ENCODE data around the gene PPP2R5C. TPM values are rescaled to one million over a fixed set of nuclear protein-coding genes. Genes with fewer than 3 reads are reported as not detected.

The PPP2R5C gene
- total and polyA plus RNA-seq, 2 of the 8 experiments (the other 6 are each of a cell fraction or from before 2014, with no cell fraction given) = 49.6 to 95.9 TPM

GRCh38 chr14:101884934-101885576 is 123.5 kb downstream of the PPP2R5C start:
- Histone ChIP-seq H2BK20ac (ENCODE audit: low read length) (no peak overlapping the region), H3K18ac (ENCODE audit: extremely low read depth, low read length) (no peak overlapping the region), H3K56ac (replicated peaks; ENCODE audit: insufficient read length, low read depth, low read length) (no peak overlapping the region), H2BK5ac (ENCODE audit: low read depth, low read length) (no peak overlapping the region), H3K14ac (ENCODE audit: insufficient read length) (no peak overlapping the region), H3K4me2 (ENCODE audit: insufficient read depth in 1 of 2, low read depth in 2 of 2, low read length in 2 of 2) (no peak overlapping the region), H3K4me1 (replicated peaks in 1 of 4; ENCODE audit: control insufficient read depth in 3 of 4, insufficient read depth in 4 of 4, low read length in 3 of 4) (no peaks in the 10 kb centered on the region), H3K4ac (replicated peaks; ENCODE audit: insufficient read length, low read depth, low read length) (no peak overlapping the region), H3K23me2 (ENCODE audit: low read depth, low read length) (no peaks in the 10 kb centered on the region), H3K27ac (ENCODE audit: low read depth, low read length) (no peak overlapping the region), H3K9me3 (ENCODE audit: insufficient read depth in 2 of 2, low read depth in 1 of 2, low read length in 1 of 2) (no peaks in the 10 kb centered on the region), H3K79me2 (ENCODE audit: control insufficient read depth in 1 of 2, insufficient read depth in 2 of 2, low read length in 2 of 2) (no peaks in the 10 kb centered on the region), H3K36me3 (ENCODE audit: control insufficient read depth in 2 of 4, insufficient read depth in 4 of 4, low read length in 3 of 4) (peaks cover 0 to 9% (median 1%) of the 10 kb centered on the region in 4 experiments; a peak in 3 of 8 replicates), H3K4me3 (ENCODE audit: extremely low read depth in 1 of 4, insufficient read depth in 2 of 4, low read depth in 3 of 4, low read length in 4 of 4) (no peak overlapping the region), H2BK15ac (ENCODE audit: low read length) (no peak overlapping the region), H3K27me3 (replicated peaks in 1 of 4; ENCODE audit: control insufficient read depth in 3 of 4, extremely low read depth in 1 of 4, insufficient read depth in 3 of 4, low read length in 3 of 4) (no peaks in the 10 kb centered on the region), H3K79me1 (ENCODE audit: low read depth, low read length) (0 out of 2 replicates have a peak, but pooled peaks cover 1% of the 10 kb centered on the region), H3K23ac (ENCODE audit: insufficient read length) (no peak overlapping the region), H2BK120ac (replicated peaks; ENCODE audit: low read depth, low read length) (no peak overlapping the region), H2AK5ac (ENCODE audit: low read depth, low read length) (no peak overlapping the region), H4K5ac (ENCODE audit: insufficient read length, low read depth, low read length) (no peak overlapping the region), H3K9ac (replicated peaks in 1 of 4; ENCODE audit: extremely low read depth in 1 of 4, low read depth in 3 of 4, low read length in 3 of 4) (no peak overlapping the region), H2BK12ac (ENCODE audit: low read depth, low read length) (no peak overlapping the region), H4K20me1 (replicated peaks in 1 of 2; ENCODE audit: control insufficient read depth in 1 of 2, insufficient read depth in 2 of 2, low read length in 2 of 2) (peaks cover 0 to 4% of the 10 kb centered on the region in 2 experiments), H2AFZ (ENCODE audit: low read length) (no peak overlapping the region), H4K91ac (replicated peaks; ENCODE audit: insufficient read length, low read length) (no peak overlapping the region), H4K8ac (ENCODE audit: extremely low read depth, insufficient read depth, low read length) (no peak overlapping the region)
- WGBS, 2 experiments (ENCODE audit: extremely low coverage in 1 of 2, insufficient coverage in 1 of 2, insufficient read length in 1 of 2, insufficient replicate concordance in 2 of 2, low coverage in 1 of 2, low lambda C conversion rate in 2 of 2, missing lambda C conversion rate in 1 of 2) = 94% methylated on average over 22 of the region's 24 CpGs; no CpG with 5 or more reads in 1 of the 2 experiments
- FAIRE-seq (no peak), DNase-seq (ENCODE audit: low read depth in 1 of 2, low spot score in 2 of 2) (no peak)
- ChIA-PET POLR2A (ENCODE audit: partially characterized antibody) (no interaction called here), CTCF (ENCODE audit: partially characterized antibody) (no interaction called here)
- TF ChIP-seq NRF1 (IDR thresholded peaks at IDR 0.05; ENCODE audit: low read depth, low read length) (no peak), CTBP2 (IDR thresholded peaks at IDR 0.05; ENCODE audit: borderline replicate concordance, insufficient read depth, insufficient read length, low read length) (no peak), EP300 (IDR thresholded peaks at IDR 0.05; ENCODE audit: borderline replicate concordance in 1 of 2, low read depth in 2 of 2, low read length in 2 of 2) (no peak), EGR1 (IDR thresholded peaks at IDR 0.05; ENCODE audit: borderline replicate concordance, low read depth, low read length) (no peak), ASH2L (IDR thresholded peaks at IDR 0.05; ENCODE audit: low read length) (no peak), BRCA1 (IDR thresholded peaks at IDR 0.05; ENCODE audit: low read depth, low read length) (no peak), SIX5 (IDR thresholded peaks at IDR 0.05; ENCODE audit: low read depth, low read length) (no peak), YY1 (IDR thresholded peaks at IDR 0.05; ENCODE audit: low read depth, low read length) (no peak), PHF8 (conservative IDR thresholded peaks at IDR 0.05; ENCODE audit: low read depth, low read length) (no peak), SP4 (IDR thresholded peaks at IDR 0.05; ENCODE audit: low read length) (no peak)
